GM12875 (cell line): ENCODE measurements around the gene EIF3J.

Experiments
- H3K4me3 ChIP-seq: one replicate; pipeline ENCODE4 v1.5.1; 2011; ENCODE audit warnings: low read depth, low read length, control low read depth
- CTCF ChIP-seq: IDR thresholded peaks from 2 replicates; pipeline ENCODE4 v1.5.1; 2011; ENCODE audit warnings: low read depth, mild to moderate bottlenecking, control low read depth, inconsistent platforms, low read length, moderate library complexity, borderline replicate concordance; ENCODE audit not compliant: insufficient read depth

Gene EIF3J

GRCh38 chr15:44595656-44596510, 58.9 kb downstream of the EIF3J start:
- no peak for TF ChIP-seq CTCF

GRCh38 chr15:44596511-44597010, 59.6 kb downstream of the EIF3J start:
- no peak for TF ChIP-seq CTCF
- H3K4me3 ChIP-seq = no peak overlapping the region

More at GRCh38 chr15:44595656-44596510, 58.9 kb downstream of the EIF3J start:
- H3K4me3 ChIP-seq = no peak overlapping the region

GRCh38 chr15:44598066-44598465, 61.1 kb downstream of the EIF3J start:
- H3K4me3 ChIP-seq = no peak overlapping the region
- no peak for TF ChIP-seq CTCF

- no peak for TF ChIP-seq CTCF
Measured at GRCh38 chr15:44598892-44599291, 61.9 kb downstream of the EIF3J start.

GRCh38 chr15:44603126-44603525, 66.2 kb downstream of the EIF3J start:
- H3K4me3 ChIP-seq = no peak overlapping the region
- TF ChIP-seq CTCF = no peak

More at GRCh38 chr15:44598892-44599291, 61.9 kb downstream of the EIF3J start:
- H3K4me3 ChIP-seq = no peak overlapping the region

GRCh38 chr15:44606740-44607139, 69.8 kb downstream of the EIF3J start:
- no peak for TF ChIP-seq CTCF

More at GRCh38 chr15:44606740-44607139, 69.8 kb downstream of the EIF3J start:
- no peak overlapping the region for H3K4me3 ChIP-seq
